ENCODE results near the gene RCSD1.
A peak's percentile ranks its signal among the peaks of the same experiment; 100 is the strongest.

Gene RCSD1

DNA sequence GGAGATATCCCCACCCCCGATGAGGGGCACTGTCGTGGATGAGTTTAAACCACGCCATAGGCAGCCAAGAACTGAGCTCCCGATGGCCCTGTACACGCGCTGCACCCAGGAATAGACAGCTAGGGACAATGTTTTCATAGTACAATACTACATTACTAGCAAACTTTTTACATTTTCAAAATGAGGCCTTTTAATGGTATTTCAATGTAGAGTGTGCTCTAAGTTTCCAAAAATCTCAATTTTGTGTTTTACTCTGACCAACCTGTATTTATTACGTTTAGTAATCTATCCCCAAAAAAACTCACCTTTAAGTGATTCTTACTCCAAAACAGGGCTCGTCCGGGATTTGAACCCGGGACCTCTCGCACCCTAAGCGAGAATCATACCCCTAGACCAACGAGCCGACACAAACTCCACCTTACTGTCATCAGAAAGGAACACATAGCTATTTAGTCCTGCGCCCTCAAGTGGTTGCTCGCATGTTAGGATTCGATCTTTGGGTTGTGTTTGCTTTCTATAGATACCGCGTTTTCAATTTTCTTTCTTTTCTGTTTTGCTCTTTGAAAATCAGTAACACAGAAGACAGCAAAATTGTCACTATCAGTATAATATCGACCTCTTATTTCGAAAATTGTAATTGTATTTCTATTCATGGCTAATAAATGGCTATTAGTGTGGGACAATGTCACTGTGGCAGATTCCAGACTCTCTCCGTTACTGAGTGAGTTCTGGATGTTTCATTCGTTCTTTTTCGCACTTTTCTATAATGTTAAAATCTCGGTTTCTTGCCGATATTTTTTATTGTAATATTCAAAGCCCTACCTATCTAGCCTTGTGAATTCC is 85.3 kb downstream of the RCSD1 start:
- Histone ChIP-seq H3K4me3 (ENCODE audit: low read length in 2 of 2) (peak overlapping the region; percentile 76 to 83), H3K23ac (ENCODE audit: low read depth, low read length, poor library complexity) (no peak overlapping the region), H3K27ac (replicated peaks; ENCODE audit: low read length) (peak overlapping the region; percentile 48), H2BK15ac (ENCODE audit: low read length) (no peak overlapping the region), H3K36me3 (replicated peaks in 1 of 2; ENCODE audit: control insufficient read depth in 2 of 2, insufficient read depth in 2 of 2, low read length in 2 of 2) (no peaks in the 10 kb centered on the region), H4K8ac (ENCODE audit: low read depth, low read length) (no peak overlapping the region), H3K4ac (ENCODE audit: low read length) (no peak overlapping the region), H2AFZ (ENCODE audit: low read length) (peak overlapping the region; percentile 96), H2AK5ac (ENCODE audit: low read depth, low read length) (no peak overlapping the region), H3K18ac (ENCODE audit: low read length) (no peak overlapping the region), H2BK5ac (ENCODE audit: low read length) (no peak overlapping the region), H4K91ac (ENCODE audit: low read depth, low read length, poor library complexity) (no peak overlapping the region), H3K79me1 (ENCODE audit: low read depth, low read length) (no peaks in the 10 kb centered on the region), H2BK12ac (ENCODE audit: low read length) (no peak overlapping the region), H3K9ac (ENCODE audit: low read depth, low read length, poor library complexity) (no peak overlapping the region), H3K4me2 (ENCODE audit: insufficient read depth, low read length, poor library complexity, severe bottlenecking) (peak overlapping the region; percentile 52), H3K9me3 (replicated peaks in 1 of 2; ENCODE audit: control insufficient read depth in 2 of 2, insufficient read depth in 1 of 2, low read depth in 1 of 2, low read length in 2 of 2) (no peaks in the 10 kb centered on the region), H3K14ac (ENCODE audit: low read length) (no peak overlapping the region), H3K4me1 (ENCODE audit: control insufficient read depth in 2 of 2, insufficient read depth in 1 of 2, low read depth in 1 of 2, low read length in 2 of 2) (peaks cover 2 to 4% of the 10 kb centered on the region in 2 donors), H3K27me3 (ENCODE audit: control insufficient read depth in 3 of 3, insufficient read depth in 3 of 3, low read depth in 1 of 3, low read length in 3 of 3) (peaks cover 0 to 17% (median 6%) of the 10 kb centered on the region in 3 experiments), H2BK120ac (ENCODE audit: low read depth, low read length) (no peak overlapping the region)
- DNase-seq (ENCODE audit: low spot score) = peak; percentile 93
- WGBS, 2 donors (ENCODE audit: extremely low coverage in 2 of 2, insufficient read length in 2 of 2, insufficient replicate concordance in 1 of 2) = no CpG with 5 or more reads among the region's 26 CpGs

DNA sequence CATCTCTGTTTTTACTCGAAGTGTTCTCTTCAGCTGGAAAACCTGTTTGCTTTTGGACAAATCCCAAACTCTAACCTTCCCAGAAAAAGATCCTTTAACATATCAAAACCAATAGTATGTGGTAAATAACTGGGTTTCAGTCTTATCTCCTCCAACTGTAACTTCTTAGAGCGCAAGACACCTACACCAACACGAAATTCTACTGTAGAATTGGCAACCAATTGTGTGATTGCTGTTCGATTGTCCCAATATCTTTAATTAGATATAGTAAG is 85.9 kb downstream of the RCSD1 start:
- Histone ChIP-seq H3K27ac (replicated peaks; ENCODE audit: low read length) (no peak overlapping the region), H3K4me1 (ENCODE audit: control insufficient read depth in 2 of 2, insufficient read depth in 1 of 2, low read depth in 1 of 2, low read length in 2 of 2) (peaks cover 3 to 4% of the 10 kb centered on the region in 2 donors), H2BK15ac (ENCODE audit: low read length) (no peak overlapping the region), H4K91ac (ENCODE audit: low read depth, low read length, poor library complexity) (no peak overlapping the region), H3K4ac (ENCODE audit: low read length) (no peak overlapping the region), H2AK5ac (ENCODE audit: low read depth, low read length) (no peak overlapping the region), H3K27me3 (ENCODE audit: control insufficient read depth in 3 of 3, insufficient read depth in 3 of 3, low read depth in 1 of 3, low read length in 3 of 3) (peaks cover 0 to 13% (median 6%) of the 10 kb centered on the region in 3 experiments), H2BK12ac (ENCODE audit: low read length) (no peak overlapping the region), H3K9ac (ENCODE audit: low read depth, low read length, poor library complexity) (no peak overlapping the region), H3K23ac (ENCODE audit: low read depth, low read length, poor library complexity) (no peak overlapping the region), H3K9me3 (replicated peaks in 1 of 2; ENCODE audit: control insufficient read depth in 2 of 2, insufficient read depth in 1 of 2, low read depth in 1 of 2, low read length in 2 of 2) (no peaks in the 10 kb centered on the region), H3K36me3 (replicated peaks in 1 of 2; ENCODE audit: control insufficient read depth in 2 of 2, insufficient read depth in 2 of 2, low read length in 2 of 2) (no peaks in the 10 kb centered on the region), H3K18ac (ENCODE audit: low read length) (no peak overlapping the region), H4K8ac (ENCODE audit: low read depth, low read length) (no peak overlapping the region), H3K4me2 (ENCODE audit: insufficient read depth, low read length, poor library complexity, severe bottlenecking) (peak overlapping the region; percentile 50), H2BK5ac (ENCODE audit: low read length) (no peak overlapping the region), H2BK120ac (ENCODE audit: low read depth, low read length) (no peak overlapping the region), H2AFZ (ENCODE audit: low read length) (peak overlapping the region; percentile 84), H3K14ac (ENCODE audit: low read length) (no peak overlapping the region), H3K79me1 (ENCODE audit: low read depth, low read length) (no peaks in the 10 kb centered on the region), H3K4me3 (ENCODE audit: low read length in 2 of 2) (peak overlapping the region; percentile 76 to 79)
- DNase-seq (ENCODE audit: low spot score) = no peak
- WGBS, 2 donors (ENCODE audit: extremely low coverage in 2 of 2, insufficient read length in 2 of 2, insufficient replicate concordance in 1 of 2) = no CpG with 5 or more reads among the region's 4 CpGs

DNA sequence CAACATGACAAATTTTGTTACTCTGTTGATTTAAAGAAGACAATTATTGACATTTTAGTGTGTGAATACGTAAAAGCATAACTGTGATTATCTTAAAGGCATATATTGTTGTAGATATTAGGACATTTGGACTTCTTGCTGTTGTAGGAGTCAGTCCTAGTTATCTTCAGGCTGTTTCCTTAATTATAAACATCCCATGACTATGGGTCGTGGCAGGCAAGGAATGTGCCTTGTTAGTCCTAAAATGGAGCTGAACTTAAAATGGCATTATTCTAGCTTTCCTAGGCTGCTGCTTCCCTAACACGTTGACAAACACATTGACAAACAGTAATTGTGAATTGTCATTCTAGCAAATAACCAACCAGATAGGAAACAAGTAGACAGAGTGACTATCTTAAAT is 87.3 kb downstream of the RCSD1 start:
- Histone ChIP-seq H3K4me3 (ENCODE audit: low read length in 2 of 2) (no peak overlapping the region), H3K4ac (ENCODE audit: low read length) (no peak overlapping the region), H3K14ac (ENCODE audit: low read length) (no peak overlapping the region), H3K79me1 (ENCODE audit: low read depth, low read length) (peaks cover 1% of the 10 kb centered on the region), H2AK5ac (ENCODE audit: low read depth, low read length) (no peak overlapping the region), H2BK5ac (ENCODE audit: low read length) (no peak overlapping the region), H4K91ac (ENCODE audit: low read depth, low read length, poor library complexity) (no peak overlapping the region), H3K9ac (ENCODE audit: low read depth, low read length, poor library complexity) (no peak overlapping the region), H3K4me2 (ENCODE audit: insufficient read depth, low read length, poor library complexity, severe bottlenecking) (no peak overlapping the region), H3K27me3 (ENCODE audit: control insufficient read depth in 3 of 3, insufficient read depth in 3 of 3, low read depth in 1 of 3, low read length in 3 of 3) (peaks cover 0 to 6% (median 4%) of the 10 kb centered on the region in 3 experiments), H3K18ac (ENCODE audit: low read length) (no peak overlapping the region), H2BK12ac (ENCODE audit: low read length) (no peak overlapping the region), H3K4me1 (ENCODE audit: control insufficient read depth in 2 of 2, insufficient read depth in 1 of 2, low read depth in 1 of 2, low read length in 2 of 2) (peaks cover 3 to 4% of the 10 kb centered on the region in 2 donors), H4K8ac (ENCODE audit: low read depth, low read length) (no peak overlapping the region), H3K9me3 (replicated peaks in 1 of 2; ENCODE audit: control insufficient read depth in 2 of 2, insufficient read depth in 1 of 2, low read depth in 1 of 2, low read length in 2 of 2) (no peaks in the 10 kb centered on the region), H3K23ac (ENCODE audit: low read depth, low read length, poor library complexity) (no peak overlapping the region), H3K27ac (replicated peaks; ENCODE audit: low read length) (no peak overlapping the region), H3K36me3 (replicated peaks in 1 of 2; ENCODE audit: control insufficient read depth in 2 of 2, insufficient read depth in 2 of 2, low read length in 2 of 2) (no peaks in the 10 kb centered on the region), H2AFZ (ENCODE audit: low read length) (no peak overlapping the region), H2BK120ac (ENCODE audit: low read depth, low read length) (no peak overlapping the region), H2BK15ac (ENCODE audit: low read length) (no peak overlapping the region)
- DNase-seq (ENCODE audit: low spot score) = no peak
- no CpG with 5 or more reads among the region's 3 CpGs for WGBS, 2 donors (ENCODE audit: extremely low coverage in 2 of 2, insufficient read length in 2 of 2, insufficient replicate concordance in 1 of 2)

DNA sequence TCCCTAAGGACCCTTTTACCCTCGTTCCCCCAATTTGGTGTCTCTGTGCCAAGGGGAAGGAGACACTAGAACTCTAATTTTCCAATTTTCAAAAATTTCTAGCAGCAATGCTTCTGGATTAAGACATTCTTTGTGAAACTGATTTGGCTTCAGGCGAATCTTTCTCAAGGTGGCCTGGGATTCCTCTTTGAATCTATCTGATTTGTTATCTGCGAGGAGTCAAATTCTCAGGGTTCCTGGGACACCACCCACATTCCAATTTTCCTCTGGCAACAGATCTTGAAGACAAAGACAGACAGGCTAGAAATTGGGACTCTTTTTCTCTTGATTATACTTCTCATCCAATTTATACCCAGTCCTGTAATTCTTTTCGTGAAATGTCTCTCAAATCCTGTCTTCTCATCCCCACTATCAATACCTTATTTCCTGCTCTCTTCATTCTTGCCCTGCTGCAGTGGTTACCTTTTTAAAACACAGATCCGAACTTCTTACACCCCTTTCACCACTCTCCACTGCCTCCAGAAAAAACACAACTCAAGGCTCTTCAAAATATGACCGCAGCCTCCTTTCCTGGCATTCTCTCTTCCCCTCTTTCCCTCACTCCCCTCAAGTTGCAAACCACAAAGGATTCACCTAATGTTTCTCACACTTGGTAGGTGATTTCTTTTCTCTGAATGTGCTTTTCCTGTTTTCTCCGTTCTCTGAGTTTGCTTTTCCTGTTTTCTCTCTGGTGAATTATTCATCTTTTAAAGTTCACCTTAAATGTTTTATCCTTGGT is 89.1 kb downstream of the RCSD1 start:
- Histone ChIP-seq H3K14ac (ENCODE audit: low read length) (no peak overlapping the region), H3K27me3 (ENCODE audit: control insufficient read depth in 3 of 3, insufficient read depth in 3 of 3, low read depth in 1 of 3, low read length in 3 of 3) (no peaks in the 10 kb centered on the region), H3K79me1 (ENCODE audit: low read depth, low read length) (peaks cover 3% of the 10 kb centered on the region), H2BK120ac (ENCODE audit: low read depth, low read length) (no peak overlapping the region), H3K9me3 (replicated peaks in 1 of 2; ENCODE audit: control insufficient read depth in 2 of 2, insufficient read depth in 1 of 2, low read depth in 1 of 2, low read length in 2 of 2) (no peaks in the 10 kb centered on the region), H2BK12ac (ENCODE audit: low read length) (no peak overlapping the region), H3K9ac (ENCODE audit: low read depth, low read length, poor library complexity) (no peak overlapping the region), H2BK5ac (ENCODE audit: low read length) (no peak overlapping the region), H3K18ac (ENCODE audit: low read length) (no peak overlapping the region), H3K27ac (replicated peaks; ENCODE audit: low read length) (no peak overlapping the region), H2AK5ac (ENCODE audit: low read depth, low read length) (no peak overlapping the region), H3K4me2 (ENCODE audit: insufficient read depth, low read length, poor library complexity, severe bottlenecking) (no peak overlapping the region), H3K4ac (ENCODE audit: low read length) (no peak overlapping the region), H3K4me3 (ENCODE audit: low read length in 2 of 2) (no peak overlapping the region), H3K36me3 (replicated peaks in 1 of 2; ENCODE audit: control insufficient read depth in 2 of 2, insufficient read depth in 2 of 2, low read length in 2 of 2) (no peaks in the 10 kb centered on the region), H4K91ac (ENCODE audit: low read depth, low read length, poor library complexity) (no peak overlapping the region), H3K23ac (ENCODE audit: low read depth, low read length, poor library complexity) (no peak overlapping the region), H2BK15ac (ENCODE audit: low read length) (no peak overlapping the region), H2AFZ (ENCODE audit: low read length) (no peak overlapping the region), H3K4me1 (ENCODE audit: control insufficient read depth in 2 of 2, insufficient read depth in 1 of 2, low read depth in 1 of 2, low read length in 2 of 2) (peaks cover 0 to 5% of the 10 kb centered on the region in 2 donors), H4K8ac (ENCODE audit: low read depth, low read length) (no peak overlapping the region)
- no peak for DNase-seq (ENCODE audit: low spot score)
- WGBS, 2 donors (ENCODE audit: extremely low coverage in 2 of 2, insufficient read length in 2 of 2, insufficient replicate concordance in 1 of 2) = no CpG with 5 or more reads among the region's 7 CpGs
